Loucy (cell line): ENCODE results near the gene CLMN.

Experiments used
- EZH2phosphoT487 ChIP-seq: fragments of 200-600 bp; IDR thresholded peaks from 2 replicates; pipeline ENCODE4 v1.6.1; 2018; ENCODE audit warnings: antibody characterized with exemption, mild to moderate bottlenecking, moderate library complexity, borderline replicate concordance
- TF ChIP-seq, protein P1 (sequence below): fragments of 200-600 bp; sonication (generic); conservative IDR thresholded peaks from 2 replicates; pipeline ENCODE4 v1.5.1; 2014; ENCODE audit warnings: mild to moderate bottlenecking, antibody characterized with exemption, low read length

DNA sequence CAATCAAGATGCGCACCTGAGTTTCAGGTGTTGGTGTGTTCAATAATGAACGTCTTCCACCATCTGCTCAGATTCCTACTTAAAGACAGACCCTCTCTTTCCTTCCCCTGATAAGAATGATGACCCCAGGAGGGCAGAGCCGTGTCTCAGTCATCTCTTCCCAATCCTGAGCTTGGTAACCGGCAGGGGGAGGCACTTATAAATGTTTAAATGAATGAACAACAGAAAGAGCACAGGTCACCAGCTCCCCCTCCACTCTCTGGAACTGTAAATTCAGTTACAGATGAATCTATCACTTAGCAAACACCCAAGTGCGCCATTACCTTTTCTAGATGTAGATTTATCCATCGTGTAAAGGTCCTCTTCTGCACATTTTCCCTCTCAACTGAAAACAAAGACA, 90.0 kb downstream of the CLMN start:
- no peak for TF ChIP-seq EZH2phosphoT487
- TF ChIP-seq, protein P1, sequence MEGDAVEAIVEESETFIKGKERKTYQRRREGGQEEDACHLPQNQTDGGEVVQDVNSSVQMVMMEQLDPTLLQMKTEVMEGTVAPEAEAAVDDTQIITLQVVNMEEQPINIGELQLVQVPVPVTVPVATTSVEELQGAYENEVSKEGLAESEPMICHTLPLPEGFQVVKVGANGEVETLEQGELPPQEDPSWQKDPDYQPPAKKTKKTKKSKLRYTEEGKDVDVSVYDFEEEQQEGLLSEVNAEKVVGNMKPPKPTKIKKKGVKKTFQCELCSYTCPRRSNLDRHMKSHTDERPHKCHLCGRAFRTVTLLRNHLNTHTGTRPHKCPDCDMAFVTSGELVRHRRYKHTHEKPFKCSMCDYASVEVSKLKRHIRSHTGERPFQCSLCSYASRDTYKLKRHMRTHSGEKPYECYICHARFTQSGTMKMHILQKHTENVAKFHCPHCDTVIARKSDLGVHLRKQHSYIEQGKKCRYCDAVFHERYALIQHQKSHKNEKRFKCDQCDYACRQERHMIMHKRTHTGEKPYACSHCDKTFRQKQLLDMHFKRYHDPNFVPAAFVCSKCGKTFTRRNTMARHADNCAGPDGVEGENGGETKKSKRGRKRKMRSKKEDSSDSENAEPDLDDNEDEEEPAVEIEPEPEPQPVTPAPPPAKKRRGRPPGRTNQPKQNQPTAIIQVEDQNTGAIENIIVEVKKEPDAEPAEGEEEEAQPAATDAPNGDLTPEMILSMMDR = no peak
